Rectal smooth muscle tissue (tissue), 1 donor: ENCODE results near the gene FGFBP1.

Source experiments
- H3K27ac ChIP-seq: one replicate; pipeline ENCODE4 v1.7.0; 2013; ENCODE audit warnings: low read depth, low read length, inconsistent platforms
- H3K27me3 ChIP-seq: one replicate; pipeline ENCODE4 v1.7.0; 2013; ENCODE audit warnings: low read length; ENCODE audit not compliant: control insufficient read depth, insufficient read depth
- H3K36me3 ChIP-seq: one replicate; pipeline ENCODE4 v1.7.0; 2013; ENCODE audit warnings: low read length; ENCODE audit not compliant: control insufficient read depth, insufficient read depth
- H3K4me1 ChIP-seq: one replicate; pipeline ENCODE4 v1.7.0; 2013; ENCODE audit warnings: low read length; ENCODE audit not compliant: control insufficient read depth, insufficient read depth
- H3K4me3 ChIP-seq: one replicate; pipeline ENCODE4 v1.7.0; 2013; ENCODE audit warnings: low read length
- H3K9ac ChIP-seq: one replicate; pipeline ENCODE4 v1.7.0; 2013; ENCODE audit warnings: low read length

The FGFBP1 gene

DNA sequence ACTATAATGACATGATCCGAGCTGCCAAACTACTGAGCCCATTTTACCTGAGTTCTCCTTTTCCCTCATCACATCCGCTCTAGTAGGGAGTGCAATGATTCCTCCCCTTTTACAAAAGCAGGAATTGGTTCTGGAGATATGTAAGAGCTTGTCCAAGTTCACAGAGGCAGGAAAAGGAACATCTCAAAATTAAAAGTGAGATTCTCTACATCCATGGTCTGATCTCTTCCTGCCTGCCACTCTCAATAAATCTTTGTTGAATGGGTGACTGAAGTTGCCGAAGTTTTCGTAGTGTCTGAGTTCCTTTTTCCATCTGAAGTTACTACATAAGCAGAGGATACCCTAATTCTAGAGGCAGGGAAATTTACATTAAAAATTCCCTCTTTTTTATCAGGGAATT, at the start of gene FGFBP1:
FGFBP1 (minus strand) TSS at position 101 of the 400 bp plus-strand sequence. CDS start 2,108 bp downstream, outside the sequence.
- H3K4me3 ChIP-seq = no peak within 1 kb of the TSS
- H3K27me3 ChIP-seq = no peaks in the 10 kb centered on the region
- no peak within 1 kb of the TSS for H3K27ac ChIP-seq
- H3K4me1 ChIP-seq = no peaks in the 10 kb centered on the region
- no peak within 1 kb of the TSS for H3K9ac ChIP-seq
- H3K36me3 ChIP-seq = no peaks in the 10 kb centered on the region

DNA sequence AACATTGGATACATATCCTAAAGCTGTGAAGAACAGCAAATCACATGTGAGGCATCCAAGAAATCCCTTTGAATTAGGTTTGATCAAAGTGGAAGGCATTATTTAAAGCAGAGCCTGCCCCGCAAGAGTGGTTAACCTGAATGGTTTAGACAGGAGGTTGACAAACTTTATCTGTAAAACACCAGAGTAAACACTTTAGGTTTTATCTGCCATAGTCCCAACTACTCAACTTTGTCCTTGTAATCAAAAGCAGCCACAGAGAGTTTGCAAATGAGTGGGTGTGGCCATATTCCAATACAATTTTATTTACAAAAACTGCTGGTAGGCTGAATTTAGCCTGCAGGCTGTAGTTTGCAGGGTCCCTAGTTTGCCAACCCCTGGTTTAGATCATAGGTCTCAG, 49.7 kb upstream of the FGFBP1 start:
- no peaks in the 10 kb centered on the region for H3K27me3 ChIP-seq
- H3K4me1 ChIP-seq = no peaks in the 10 kb centered on the region
- H3K4me3 ChIP-seq = no peak overlapping the region
- H3K36me3 ChIP-seq = no peaks in the 10 kb centered on the region
- H3K27ac ChIP-seq = no peak overlapping the region
- H3K9ac ChIP-seq = no peak overlapping the region

DNA sequence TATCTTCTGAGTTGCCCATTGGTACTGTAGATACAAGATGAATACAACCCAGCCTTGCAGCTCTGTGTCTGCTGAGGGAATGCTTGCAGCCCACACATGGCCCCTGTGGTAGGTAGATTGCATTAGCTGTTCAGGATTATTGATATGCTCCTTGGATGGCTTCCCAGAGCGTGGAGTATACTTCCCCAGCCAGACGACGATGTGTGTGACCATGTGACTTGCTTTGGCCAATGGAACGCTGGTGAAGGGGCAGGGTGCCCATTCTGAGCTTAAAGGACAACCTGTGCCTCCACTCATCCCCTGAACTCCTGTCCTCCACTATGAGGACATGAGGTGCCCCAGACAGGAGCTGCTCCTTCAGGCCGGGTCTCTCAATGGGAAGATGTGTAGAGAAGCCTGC, 48.4 kb upstream of the FGFBP1 start:
- Histone ChIP-seq H3K36me3 (no peaks in the 10 kb centered on the region), H3K27ac (no peak overlapping the region), H3K4me1 (no peaks in the 10 kb centered on the region), H3K4me3 (no peak overlapping the region), H3K9ac (no peak overlapping the region), H3K27me3 (no peaks in the 10 kb centered on the region)

DNA sequence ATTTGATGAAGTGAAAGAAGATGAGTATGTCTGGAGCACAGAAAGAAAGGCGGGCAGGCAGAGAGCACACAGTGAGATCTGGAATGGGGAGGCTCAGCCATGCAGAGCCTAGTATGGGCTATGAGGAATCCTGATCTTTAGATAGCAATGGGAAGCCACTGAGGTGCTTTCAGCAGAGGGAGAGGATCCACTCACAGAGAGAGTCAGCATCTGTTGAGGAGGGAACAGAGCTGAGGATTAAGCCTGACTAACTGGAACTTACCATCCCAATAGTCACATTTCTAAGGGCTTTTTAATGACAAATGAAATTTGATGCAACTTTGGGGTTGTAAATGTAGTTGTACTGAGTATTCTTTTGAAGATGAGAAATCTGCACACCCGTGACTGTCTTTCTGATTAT, 45.1 kb upstream of the FGFBP1 start:
- Histone ChIP-seq H3K27me3 (no peaks in the 10 kb centered on the region), H3K4me1 (no peaks in the 10 kb centered on the region), H3K9ac (no peak overlapping the region), H3K4me3 (no peak overlapping the region), H3K36me3 (no peaks in the 10 kb centered on the region), H3K27ac (no peak overlapping the region)

DNA sequence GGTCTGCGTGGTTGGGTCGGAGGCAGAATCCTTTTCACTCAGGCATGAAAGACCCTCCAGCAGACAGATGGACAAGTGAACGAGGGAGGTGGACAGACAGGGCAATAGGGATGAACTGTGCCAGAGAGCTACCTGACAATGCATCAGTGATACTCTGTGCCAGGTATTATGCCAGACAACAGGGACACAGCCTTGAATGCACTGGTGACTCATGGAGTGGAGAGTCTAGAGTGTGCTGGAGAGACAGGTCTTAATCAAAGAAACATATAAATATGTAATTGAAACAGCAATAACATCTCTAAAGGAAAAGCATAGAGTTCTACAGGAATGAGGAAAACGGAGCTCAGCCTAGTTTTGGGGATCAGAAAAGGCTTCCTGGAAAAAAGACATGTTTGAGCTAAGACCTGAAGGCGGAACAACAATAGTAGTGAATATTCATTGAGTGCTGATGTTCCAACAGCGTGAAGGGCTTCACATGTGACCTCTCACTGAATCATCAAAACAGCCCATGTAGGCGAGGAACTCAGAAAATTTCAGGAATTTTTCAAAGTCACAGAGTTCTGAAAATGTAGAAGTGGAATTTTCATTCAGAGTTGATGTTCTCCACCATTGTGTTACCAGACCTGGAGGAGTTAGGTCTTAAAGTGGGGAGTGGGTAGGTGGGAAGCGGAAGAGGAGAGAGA, 44.4 kb upstream of the FGFBP1 start:
- H3K27ac ChIP-seq = no peak overlapping the region
- H3K4me3 ChIP-seq = no peak overlapping the region
- H3K36me3 ChIP-seq = no peaks in the 10 kb centered on the region
- no peaks in the 10 kb centered on the region for H3K4me1 ChIP-seq
- H3K27me3 ChIP-seq = no peaks in the 10 kb centered on the region
- no peak overlapping the region for H3K9ac ChIP-seq

DNA sequence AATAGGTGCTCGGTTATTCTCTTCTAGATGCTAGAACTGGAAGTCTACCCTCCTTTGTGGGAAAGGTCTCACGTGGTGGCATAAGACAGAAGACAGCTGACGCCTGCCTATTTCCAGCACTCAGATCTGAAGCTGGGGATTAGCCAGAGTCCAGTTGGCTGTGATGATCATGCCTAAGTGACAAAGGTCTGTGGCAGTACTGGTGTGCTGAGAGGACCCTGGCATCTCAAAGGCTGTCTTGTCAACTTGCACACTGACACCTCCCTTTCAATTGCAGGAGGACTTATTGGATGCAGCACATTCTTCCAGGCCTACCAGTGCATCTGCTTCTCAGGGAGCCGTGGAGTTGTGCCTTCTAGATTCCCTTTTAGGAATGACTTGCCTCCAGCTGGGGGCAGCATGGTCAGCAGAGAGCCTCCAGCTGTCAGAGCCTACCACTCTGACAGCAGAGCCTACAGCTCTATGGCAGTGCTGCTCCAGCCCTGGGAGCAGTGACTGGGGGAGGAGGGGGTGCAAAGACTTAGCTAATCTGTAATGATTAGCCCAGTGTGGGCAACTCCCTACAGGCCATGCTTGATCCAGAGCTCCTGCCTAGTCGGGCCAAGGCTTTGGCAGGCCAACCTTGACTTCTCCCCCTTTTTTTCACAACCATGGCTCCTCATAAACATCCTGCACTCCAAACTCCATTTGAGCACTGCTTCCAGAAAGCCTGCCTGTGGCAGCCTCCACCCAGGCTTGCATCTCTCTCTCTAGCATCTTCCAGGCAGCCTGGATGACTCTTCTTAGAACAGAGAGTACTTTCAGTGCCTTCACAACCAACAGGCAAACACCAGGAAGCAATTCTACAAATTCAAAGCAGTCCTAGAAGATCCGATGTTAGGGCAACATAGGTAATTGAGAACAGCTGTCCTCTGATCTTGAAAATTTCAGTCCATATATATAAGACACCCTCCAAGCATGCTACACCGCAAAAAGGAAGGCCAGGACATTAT, 38.2 kb upstream of the FGFBP1 start:
- no peak overlapping the region for H3K27ac ChIP-seq

DNA sequence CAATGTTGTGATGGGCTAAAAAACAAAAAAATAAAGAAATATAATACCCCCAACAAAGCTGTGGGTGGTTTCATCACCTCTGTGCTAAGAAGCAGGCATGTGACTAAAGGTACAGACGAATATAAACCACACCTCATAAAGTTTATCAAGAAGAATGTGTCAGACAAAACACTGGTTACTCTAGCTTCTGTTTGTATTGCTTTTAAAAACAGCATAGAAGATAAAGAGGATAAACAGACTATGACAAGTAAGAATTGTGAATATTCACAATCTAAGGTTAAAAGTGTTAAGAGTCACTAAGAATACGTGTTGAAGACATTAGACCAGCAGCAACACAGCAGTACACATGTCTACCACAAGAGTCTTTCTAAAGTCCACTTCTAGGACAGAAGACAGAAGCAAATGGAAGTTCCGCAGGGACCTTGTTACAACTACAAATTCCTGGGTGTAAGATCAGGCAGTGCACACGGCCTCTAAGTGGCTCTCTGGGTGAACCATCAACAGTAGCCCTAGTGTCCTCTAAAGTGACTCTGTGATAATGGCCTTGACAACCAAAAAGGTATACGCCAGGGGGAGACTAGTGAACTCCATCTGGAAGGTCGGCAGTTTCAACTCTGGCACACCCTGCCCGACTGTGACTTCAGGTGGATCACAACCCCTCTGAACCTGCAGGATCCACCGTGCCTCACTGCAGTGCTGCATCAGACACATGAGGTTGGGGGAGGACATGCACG, 32.7 kb upstream of the FGFBP1 start:
- Histone ChIP-seq H3K9ac (no peak overlapping the region), H3K27me3 (peaks cover 2% of the 10 kb centered on the region), H3K4me3 (no peak overlapping the region), H3K4me1 (no peaks in the 10 kb centered on the region), H3K36me3 (no peaks in the 10 kb centered on the region), H3K27ac (no peak overlapping the region)

More for the DNA sequence above, 38.2 kb upstream of the FGFBP1 start:
- Histone ChIP-seq H3K4me1 (no peaks in the 10 kb centered on the region), H3K36me3 (no peaks in the 10 kb centered on the region), H3K27me3 (peaks cover 2% of the 10 kb centered on the region), H3K4me3 (no peak overlapping the region), H3K9ac (no peak overlapping the region)

DNA sequence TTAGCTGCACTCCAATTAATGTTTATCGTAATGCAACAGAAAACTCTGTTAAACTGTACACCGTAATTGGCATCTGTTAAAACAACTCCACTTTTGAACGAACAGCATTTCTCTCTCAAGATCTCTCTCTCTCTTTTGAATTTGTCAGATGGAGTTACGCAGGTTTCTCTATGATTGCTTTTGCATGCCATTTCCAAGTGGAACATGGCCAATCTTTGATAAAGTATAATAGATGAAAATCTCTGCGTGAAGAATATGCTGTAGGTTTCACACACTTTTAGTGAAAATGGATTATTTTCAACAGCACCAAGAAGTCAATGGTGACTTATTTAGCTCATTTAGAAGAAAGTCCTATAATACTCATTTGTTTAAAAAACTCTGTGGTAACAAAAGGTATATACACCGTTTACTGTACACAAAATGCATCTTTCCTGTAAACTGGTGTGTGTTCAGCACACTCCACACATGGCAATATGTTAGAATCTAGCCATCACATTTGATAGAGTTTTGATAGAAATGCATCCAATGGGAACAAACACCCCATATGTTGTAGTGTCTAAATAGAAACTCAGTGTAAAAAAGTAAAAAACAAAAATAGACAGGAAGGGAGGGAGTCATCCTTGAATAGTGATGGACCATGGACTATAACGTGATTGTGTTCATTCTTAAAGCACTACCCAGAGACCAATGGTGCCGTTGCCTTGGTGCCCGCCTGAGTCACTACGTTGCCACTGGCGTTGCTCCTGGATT, 30.2 kb upstream of the FGFBP1 start:
- H3K27ac ChIP-seq = no peak overlapping the region
- H3K27me3 ChIP-seq = peaks cover 2% of the 10 kb centered on the region
- no peaks in the 10 kb centered on the region for H3K36me3 ChIP-seq
- H3K4me3 ChIP-seq = no peak overlapping the region
- H3K4me1 ChIP-seq = no peaks in the 10 kb centered on the region
- H3K9ac ChIP-seq = no peak overlapping the region

DNA sequence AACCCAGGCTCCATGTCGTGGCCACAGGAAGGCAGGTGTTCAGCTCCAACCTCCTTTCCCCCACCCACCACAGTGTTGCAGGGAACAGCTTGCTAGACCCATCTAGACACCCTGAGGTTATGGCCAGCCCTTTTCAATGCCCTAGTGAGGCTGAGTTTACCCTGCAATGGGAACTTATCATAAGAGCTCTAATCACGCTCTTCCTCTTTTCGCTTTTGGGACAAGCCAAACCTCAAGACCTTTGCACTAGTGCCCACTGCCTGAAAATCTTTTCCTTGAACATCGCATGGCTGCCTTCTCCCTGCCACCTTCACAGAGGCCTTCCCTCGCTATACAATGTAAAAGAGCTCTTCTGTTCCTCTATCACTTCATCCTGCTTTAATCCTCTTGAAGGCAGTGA, 26.8 kb upstream of the FGFBP1 start:
- Histone ChIP-seq H3K4me3 (no peak overlapping the region), H3K27me3 (no peaks in the 10 kb centered on the region), H3K36me3 (no peaks in the 10 kb centered on the region), H3K27ac (no peak overlapping the region), H3K9ac (no peak overlapping the region), H3K4me1 (peaks cover 2% of the 10 kb centered on the region)

DNA sequence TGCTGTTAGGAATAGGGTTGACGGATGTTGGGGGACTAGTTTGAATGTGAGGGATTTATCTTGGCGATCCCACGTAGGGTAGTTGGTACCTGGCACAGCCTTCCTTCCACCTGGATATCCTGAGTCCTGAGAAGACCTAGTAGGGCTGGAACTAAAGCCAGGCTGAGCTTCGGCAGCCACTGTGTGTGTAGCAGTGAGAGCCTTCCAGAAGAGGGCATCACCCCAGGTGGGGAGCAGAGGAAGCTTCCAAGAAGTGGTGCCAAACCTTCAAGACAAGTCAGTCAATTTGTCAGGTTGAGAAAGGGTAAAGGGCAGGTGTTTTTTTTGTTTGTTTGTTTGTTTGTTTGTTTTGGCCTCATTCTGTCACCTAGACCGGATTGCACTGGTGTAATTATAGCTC, 25.6 kb upstream of the FGFBP1 start:
- Histone ChIP-seq H3K9ac (no peak overlapping the region), H3K36me3 (no peaks in the 10 kb centered on the region), H3K4me3 (no peak overlapping the region), H3K4me1 (peaks cover 2% of the 10 kb centered on the region), H3K27ac (no peak overlapping the region), H3K27me3 (no peaks in the 10 kb centered on the region)

DNA sequence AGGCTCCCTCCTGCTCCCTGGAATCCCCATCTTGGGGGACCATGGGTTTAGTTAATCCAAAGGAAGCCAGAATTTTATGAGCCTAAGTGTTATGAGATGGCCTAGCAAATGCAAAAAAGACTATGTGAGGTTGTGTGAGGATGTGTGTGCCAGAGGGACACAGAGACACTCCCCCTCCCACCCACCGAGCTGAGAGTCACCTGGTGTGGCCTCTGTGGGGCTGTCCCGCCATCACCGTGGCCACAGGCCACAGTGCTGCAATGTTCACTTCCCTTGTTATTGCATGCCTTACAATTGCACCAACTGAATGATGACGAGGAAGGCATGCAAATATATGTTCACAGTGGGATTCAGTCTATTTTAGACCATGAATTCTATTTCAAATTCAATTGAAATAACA, 25.0 kb upstream of the FGFBP1 start:
- H3K4me1 ChIP-seq = peaks cover 2% of the 10 kb centered on the region
- no peak overlapping the region for H3K4me3 ChIP-seq
- no peaks in the 10 kb centered on the region for H3K36me3 ChIP-seq
- H3K27me3 ChIP-seq = no peaks in the 10 kb centered on the region
- no peak overlapping the region for H3K27ac ChIP-seq
- H3K9ac ChIP-seq = no peak overlapping the region
